Measurements from ENCODE around the gene GRPR. TPM values are rescaled to one million over a fixed set of nuclear protein-coding genes. Genes with fewer than 3 reads are reported as not detected.

Gene GRPR
- total RNA-seq, 2 donors from 2014 or later: not detected

GRCh38 chrX:16162391-16162790, 39.0 kb downstream of the GRPR start:
- DNase-seq (ENCODE audit: low spot score) (no peak), ATAC-seq (ENCODE audit: insufficient number of reproducible peaks, low FRiP score, low read depth) (no peak)
- Histone ChIP-seq H3K4me1 (ENCODE audit: control insufficient read depth in 1 of 2, low read depth in 2 of 2) (no peaks in the 10 kb centered on the region), H3K4me3 (no peak overlapping the region), H3K36me3 (no peaks in the 10 kb centered on the region), H3K27me3 (replicated peaks; ENCODE audit: insufficient read depth) (no peaks in the 10 kb centered on the region), H3K27ac (no peak overlapping the region), H3K9me3 (no peaks in the 10 kb centered on the region)
- no peak for TF ChIP-seq CTCF (IDR thresholded peaks at IDR 0.05)

GRCh38 chrX:16164748-16165147, 41.4 kb downstream of the GRPR start:
- Histone ChIP-seq H3K4me1 (ENCODE audit: control insufficient read depth in 1 of 2, low read depth in 2 of 2) (no peaks in the 10 kb centered on the region), H3K36me3 (no peaks in the 10 kb centered on the region), H3K9me3 (no peaks in the 10 kb centered on the region), H3K4me3 (no peak overlapping the region), H3K27me3 (replicated peaks; ENCODE audit: insufficient read depth) (no peaks in the 10 kb centered on the region), H3K27ac (no peak overlapping the region)
- TF ChIP-seq CTCF (IDR thresholded peaks at IDR 0.05): no peak
- DNase-seq (ENCODE audit: low spot score) (no peak), ATAC-seq (ENCODE audit: insufficient number of reproducible peaks, low FRiP score, low read depth) (no peak)

- H3K27me3 ChIP-seq (replicated peaks; ENCODE audit: insufficient read depth): no peaks in the 10 kb centered on the region
Measured at GRCh38 chrX:16167181-16167580, 43.8 kb downstream of the GRPR start, which contains the start of gene MAGEB17. MAGEB17 (plus strand) TSS chrX:16167481; CDS start chrX:16170383, 2,902 bp downstream.

GRCh38 chrX:16171039-16171438, 47.7 kb downstream of the GRPR start:
- Histone ChIP-seq H3K4me3 (no peak overlapping the region), H3K4me1 (ENCODE audit: control insufficient read depth in 1 of 2, low read depth in 2 of 2) (no peaks in the 10 kb centered on the region), H3K27me3 (replicated peaks; ENCODE audit: insufficient read depth) (no peaks in the 10 kb centered on the region), H3K36me3 (no peaks in the 10 kb centered on the region), H3K27ac (no peak overlapping the region), H3K9me3 (no peaks in the 10 kb centered on the region)
- DNase-seq (ENCODE audit: low spot score) (no peak), ATAC-seq (ENCODE audit: insufficient number of reproducible peaks, low FRiP score, low read depth) (no peak)
- TF ChIP-seq CTCF (IDR thresholded peaks at IDR 0.05): no peak

More at GRCh38 chrX:16167181-16167580, 43.8 kb downstream of the GRPR start, which contains the start of gene MAGEB17:
- Histone ChIP-seq H3K4me3 (no peak within 1 kb of the TSS), H3K9me3 (no peaks in the 10 kb centered on the region), H3K36me3 (no peaks in the 10 kb centered on the region), H3K4me1 (ENCODE audit: control insufficient read depth in 1 of 2, low read depth in 2 of 2) (no peaks in the 10 kb centered on the region), H3K27ac (no peak within 1 kb of the TSS)
- ATAC-seq (ENCODE audit: insufficient number of reproducible peaks, low FRiP score, low read depth) (no peak), DNase-seq (ENCODE audit: low spot score) (no peak)
- TF ChIP-seq CTCF (IDR thresholded peaks at IDR 0.05): no peak

- H3K27ac ChIP-seq: no peak overlapping the region
- H3K9me3 ChIP-seq: no peaks in the 10 kb centered on the region
- H3K4me1 ChIP-seq (ENCODE audit: control insufficient read depth in 1 of 2, low read depth in 2 of 2): no peaks in the 10 kb centered on the region
- H3K36me3 ChIP-seq: no peaks in the 10 kb centered on the region
- ATAC-seq (ENCODE audit: insufficient number of reproducible peaks, low FRiP score, low read depth) (no peak), DNase-seq (ENCODE audit: low spot score) (no peak)
- no peak overlapping the region for H3K4me3 ChIP-seq
- H3K27me3 ChIP-seq (replicated peaks; ENCODE audit: insufficient read depth): no peaks in the 10 kb centered on the region
- TF ChIP-seq CTCF (IDR thresholded peaks at IDR 0.05): no peak
Measured at GRCh38 chrX:16171944-16172343, 48.6 kb downstream of the GRPR start.
